HG03520 (cell line): ENCODE data around the gene ENOX1.

Experiments used
- ATAC-seq: cut with Tn5 transposase; IDR thresholded peaks from one replicate; pipeline ENCODE4 v1.9.1; 2021; ENCODE audit warnings: mild to moderate bottlenecking, moderate library complexity; ENCODE audit not compliant: unreplicated experiment

ENOX1 gene

GRCh38 chr13:43785650-43786471, 911 bp downstream of the ENOX1 start:
- ATAC-seq, result no peak

GRCh38 chr13:43785261-43785649, 1.5 kb downstream of the ENOX1 start:
- no peak for ATAC-seq

GRCh38 chr13:43784496-43784895, 2.3 kb downstream of the ENOX1 start:
- no peak for ATAC-seq

GRCh38 chr13:43783820-43784219, 3.0 kb downstream of the ENOX1 start:
- ATAC-seq, result no peak

- no peak for ATAC-seq
These were observed 4.1 kb downstream of the ENOX1 start for GRCh38 chr13:43782686-43783085.

- no peak for ATAC-seq
These were observed 6.1 kb downstream of the ENOX1 start for GRCh38 chr13:43780666-43781065.

GRCh38 chr13:43776501-43777079, 10.2 kb downstream of the ENOX1 start:
- ATAC-seq, result no peak

GRCh38 chr13:43776006-43776405, 10.8 kb downstream of the ENOX1 start:
- no peak for ATAC-seq

GRCh38 chr13:43773602-43774001, 13.2 kb downstream of the ENOX1 start:
- no peak for ATAC-seq

GRCh38 chr13:43770871-43771270, 15.9 kb downstream of the ENOX1 start:
- no peak for ATAC-seq

GRCh38 chr13:43769529-43769928, 17.2 kb downstream of the ENOX1 start:
- ATAC-seq, result no peak

- no peak for ATAC-seq
These were observed 19.3 kb downstream of the ENOX1 start for GRCh38 chr13:43767341-43767931.

GRCh38 chr13:43766725-43767124, 20.0 kb downstream of the ENOX1 start:
- no peak for ATAC-seq

GRCh38 chr13:43764349-43764748, 22.4 kb downstream of the ENOX1 start:
- ATAC-seq, result no peak

GRCh38 chr13:43763143-43763759, 23.5 kb downstream of the ENOX1 start:
- no peak for ATAC-seq

GRCh38 chr13:43761616-43762315, 25.0 kb downstream of the ENOX1 start:
- ATAC-seq, result no peak

GRCh38 chr13:43760257-43760656, 26.5 kb downstream of the ENOX1 start:
- ATAC-seq, result no peak

GRCh38 chr13:43758834-43759233, 27.9 kb downstream of the ENOX1 start:
- ATAC-seq, result no peak

- no peak for ATAC-seq
These were observed 29.5 kb downstream of the ENOX1 start for GRCh38 chr13:43757266-43757665.

GRCh38 chr13:43755844-43756243, 30.9 kb downstream of the ENOX1 start:
- no peak for ATAC-seq

GRCh38 chr13:43751624-43752023, 35.1 kb downstream of the ENOX1 start:
- ATAC-seq, result no peak
